Activated CD4-positive, alpha-beta T cell treated with anti-CD3 and anti-CD28 coated beads for 4 hours (primary cell): ENCODE data around the gene ARL5A.
A peak's percentile ranks its signal among the peaks of the same experiment; 100 is the strongest.
"Not testable (repeated sequence)": the region's sequence is repeated elsewhere in the genome, so short reads cannot be mapped to it uniquely, and the experiment has no call there.

ENCODE experiments used
- DNase-seq, 2 donors: peaks; one replicate each; pipeline ENCODE4 v3.0.0-alpha.2; 2020

ARL5A gene, protein sequence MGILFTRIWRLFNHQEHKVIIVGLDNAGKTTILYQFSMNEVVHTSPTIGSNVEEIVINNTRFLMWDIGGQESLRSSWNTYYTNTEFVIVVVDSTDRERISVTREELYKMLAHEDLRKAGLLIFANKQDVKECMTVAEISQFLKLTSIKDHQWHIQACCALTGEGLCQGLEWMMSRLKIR

DNA sequence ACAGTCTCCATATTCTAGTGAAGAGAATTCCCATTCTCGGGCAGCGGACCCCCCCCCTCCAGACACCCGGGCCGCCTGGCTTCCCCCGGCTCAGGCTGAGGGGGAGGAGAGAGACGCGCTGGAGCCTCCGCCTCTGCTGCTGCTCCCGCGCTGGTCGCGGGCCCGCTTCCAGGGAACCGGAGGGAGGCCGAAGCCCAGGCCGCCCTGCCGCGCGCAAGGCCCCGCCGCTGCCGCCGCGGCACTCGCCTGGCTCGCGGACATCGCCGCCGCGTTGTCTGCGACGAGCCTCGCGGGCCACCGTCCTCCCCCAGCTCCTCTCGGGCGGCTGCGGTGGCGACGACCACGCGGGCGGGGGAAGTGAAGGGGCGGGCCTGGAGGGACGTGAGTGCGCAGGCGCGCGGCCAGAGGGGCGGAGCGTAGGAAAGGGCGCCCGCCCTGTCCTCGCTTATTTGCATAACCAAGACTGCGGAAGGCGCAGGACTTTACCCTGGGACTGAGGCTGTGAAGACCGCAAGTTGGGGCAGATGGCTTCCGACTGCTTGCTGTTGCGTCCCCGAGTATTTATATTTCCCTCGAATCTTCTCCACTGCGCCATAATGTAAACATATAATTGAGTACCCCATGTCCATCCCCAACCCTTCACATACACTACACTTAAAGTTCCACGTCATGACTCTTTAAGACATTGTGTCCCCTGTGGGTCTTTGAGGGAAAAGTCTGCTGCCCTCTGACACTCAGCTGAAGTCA, at the start of gene ARL5A:
Gene ARL5A, minus strand, starts transcription at position 279 of the 747 bp plus-strand sequence. Its CDS starts 245 bp downstream, at position 34.
- peak; percentile 93 for DNase-seq

DNA sequence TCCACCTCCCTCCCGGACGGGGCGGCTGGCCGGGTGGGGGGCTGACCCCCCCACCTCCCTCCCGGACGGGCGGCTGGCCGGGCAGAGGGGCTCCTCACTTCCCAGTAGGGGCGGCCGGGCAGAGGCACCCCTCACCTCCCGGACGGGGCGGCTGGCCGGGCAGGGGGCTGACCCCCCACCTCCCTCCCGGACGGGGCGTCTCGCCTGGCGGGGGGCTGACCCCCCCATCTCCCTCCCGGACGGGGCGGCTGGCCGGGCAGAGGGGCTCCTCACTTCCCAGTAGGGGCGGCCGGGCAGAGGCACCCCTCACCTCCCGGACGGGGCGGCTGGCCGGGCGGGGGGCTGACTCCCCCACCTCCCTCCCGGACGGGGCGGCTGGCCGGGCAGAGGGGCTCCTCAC, 47.4 kb upstream of the ARL5A start:
- not testable (repeated sequence) for DNase-seq

DNA sequence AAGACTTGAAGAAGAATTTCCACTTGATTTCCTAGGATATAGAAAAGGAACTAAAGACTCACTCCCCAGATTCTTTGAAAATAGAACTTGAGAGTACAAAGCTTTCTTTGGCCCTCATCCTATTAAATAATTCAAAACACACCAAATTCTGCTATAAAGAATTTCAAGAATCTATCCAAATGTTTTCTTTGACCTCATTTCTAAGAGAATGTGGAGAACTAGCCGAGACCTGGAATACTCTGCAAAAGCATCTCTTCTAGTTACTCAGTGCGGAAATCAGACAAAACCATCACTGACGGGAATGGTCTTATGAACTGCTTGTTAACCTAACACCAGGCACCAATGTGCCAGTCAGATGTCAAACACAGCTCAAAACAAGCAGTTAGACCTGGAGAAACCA, 44.2 kb upstream of the ARL5A start:
- no peak for DNase-seq

DNA sequence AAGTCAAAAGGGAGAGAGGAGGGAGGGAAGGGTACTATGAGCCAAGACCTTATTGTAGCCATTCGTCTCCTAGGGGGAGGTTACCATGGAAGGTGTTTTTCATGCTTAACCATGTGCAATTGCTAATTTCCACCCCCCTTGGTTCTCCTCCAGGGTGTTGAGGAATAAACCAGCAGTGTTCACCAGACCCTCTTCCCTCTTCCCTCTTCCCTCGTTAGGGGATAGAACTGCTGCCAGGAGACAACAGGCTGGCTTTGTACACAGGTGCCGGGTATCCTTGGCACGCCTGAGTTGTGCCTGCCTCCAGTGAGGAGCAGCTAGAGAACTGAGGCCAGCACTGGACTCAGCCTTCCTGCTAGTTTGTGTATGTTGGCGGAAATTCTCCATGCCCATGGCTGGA, 41.1 kb upstream of the ARL5A start:
- no peak for DNase-seq

DNA sequence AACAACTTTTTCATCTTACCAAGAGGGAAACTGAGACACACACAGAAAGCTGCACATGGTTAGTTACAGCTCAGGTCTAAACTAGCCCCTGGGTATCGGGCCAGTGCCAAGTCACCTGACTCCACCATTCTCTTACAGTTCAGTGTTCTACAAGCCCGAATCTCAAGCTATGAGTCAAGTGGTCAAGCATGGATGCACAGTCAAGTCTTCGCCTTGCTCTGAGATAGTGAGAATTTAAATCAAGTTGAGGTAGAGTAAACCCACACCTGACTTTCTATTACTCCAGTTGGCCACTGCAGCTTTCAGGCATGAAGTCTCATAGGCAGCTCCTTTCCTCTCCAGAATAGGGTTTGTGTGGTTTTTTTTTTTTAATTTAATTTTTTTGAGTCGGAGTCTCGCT, 34.5 kb upstream of the ARL5A start:
- no peak for DNase-seq

DNA sequence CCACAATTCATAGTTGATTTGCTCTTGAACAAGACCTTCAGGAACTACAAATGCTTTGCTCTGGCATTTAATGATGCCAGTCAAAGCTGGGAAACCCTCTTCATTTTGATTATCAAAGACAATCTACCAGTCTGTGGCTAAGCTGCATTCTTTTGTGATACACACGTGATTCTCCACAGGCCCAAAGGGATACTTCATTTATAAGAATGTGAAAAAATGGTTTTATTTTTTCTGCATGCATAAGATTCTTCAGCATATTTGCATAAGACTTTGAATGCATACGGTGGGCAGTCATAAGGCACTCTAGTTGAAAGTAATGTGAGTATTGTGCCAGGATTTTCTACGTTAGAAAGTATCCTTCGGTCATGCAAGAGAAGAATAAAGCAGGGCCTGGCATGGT, 33.0 kb upstream of the ARL5A start:
- DNase-seq: no peak

DNA sequence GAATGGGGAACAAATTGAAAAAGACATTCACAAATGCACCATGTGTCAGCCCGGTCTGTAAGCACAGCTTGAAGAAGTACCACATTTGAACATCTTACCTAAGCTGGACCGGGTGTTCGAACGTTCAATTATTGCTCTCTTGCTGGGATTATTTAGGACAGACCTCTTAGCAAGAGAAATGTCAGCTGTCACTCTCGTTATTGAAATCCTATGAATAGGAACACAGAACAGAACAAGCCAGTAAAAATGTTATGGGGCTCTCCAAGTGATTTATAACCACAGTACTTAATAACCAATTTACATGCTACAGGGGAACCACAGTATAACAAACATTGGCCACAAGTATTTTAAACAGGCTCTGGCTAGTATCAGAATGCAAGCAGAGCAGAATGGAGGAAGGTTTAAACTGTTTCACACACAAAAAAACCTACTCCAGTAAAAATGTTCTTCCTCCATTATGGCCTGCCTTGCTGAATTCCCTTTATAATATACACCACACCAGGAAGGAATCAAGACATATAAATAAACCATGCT, 32.5 kb upstream of the ARL5A start:
- no peak for DNase-seq

DNA sequence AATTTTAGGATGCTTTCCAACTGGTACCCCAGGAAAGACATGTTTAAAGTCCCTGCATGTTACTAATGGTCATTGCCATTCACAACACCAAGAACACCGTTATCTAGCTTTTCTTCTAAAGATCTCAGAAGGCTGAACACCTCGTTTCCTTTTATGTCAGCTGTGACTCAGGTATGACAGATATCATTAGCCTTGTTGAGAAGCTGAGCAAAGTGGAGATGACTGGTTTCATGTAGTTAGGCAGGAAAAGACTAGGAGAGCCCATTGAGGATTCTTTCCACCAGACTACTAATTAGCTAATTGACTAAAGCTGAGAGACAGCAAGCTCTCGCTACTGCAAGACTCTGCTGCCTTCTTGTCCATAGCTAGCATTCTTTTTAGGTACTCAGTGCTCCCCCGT, 32.0 kb upstream of the ARL5A start:
- DNase-seq: no peak

DNA sequence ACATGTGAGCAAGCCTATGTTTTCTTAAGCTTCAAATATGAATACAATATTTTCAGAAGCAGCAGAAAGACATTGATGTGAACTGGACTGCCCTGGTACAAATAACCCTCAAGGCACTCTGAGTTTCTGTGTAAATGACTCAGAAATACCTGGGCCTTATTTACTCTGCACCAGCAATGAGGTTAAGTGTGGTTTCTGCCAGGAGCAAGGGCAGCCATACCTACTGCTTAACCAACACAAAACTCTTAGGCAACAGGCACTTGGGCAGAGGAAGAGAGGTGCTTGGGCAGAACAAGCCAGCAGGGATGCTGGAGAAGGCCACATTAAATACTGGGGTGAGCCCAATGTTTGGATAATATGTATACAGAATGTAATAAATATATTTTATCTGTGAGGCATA, 29.4 kb upstream of the ARL5A start:
- DNase-seq: no peak

DNA sequence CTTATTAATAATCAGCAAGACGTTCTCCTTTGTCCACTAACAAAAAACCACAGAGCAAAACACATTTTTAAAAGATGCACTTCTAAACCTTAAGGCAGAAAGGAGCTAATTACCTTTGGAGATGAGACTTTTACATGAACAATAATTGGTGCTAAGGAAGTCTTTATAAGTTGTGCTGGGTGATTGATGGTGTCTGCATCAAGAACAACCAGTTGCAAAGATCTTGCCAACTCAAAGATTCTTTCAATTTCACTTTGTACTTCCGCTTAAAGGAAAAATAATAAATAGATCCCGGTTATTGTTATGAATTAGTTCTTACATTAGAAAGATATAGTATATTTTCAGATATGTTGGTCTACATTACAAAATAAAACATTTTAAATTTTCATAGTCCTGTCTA, 26.9 kb upstream of the ARL5A start:
- DNase-seq: no peak

DNA sequence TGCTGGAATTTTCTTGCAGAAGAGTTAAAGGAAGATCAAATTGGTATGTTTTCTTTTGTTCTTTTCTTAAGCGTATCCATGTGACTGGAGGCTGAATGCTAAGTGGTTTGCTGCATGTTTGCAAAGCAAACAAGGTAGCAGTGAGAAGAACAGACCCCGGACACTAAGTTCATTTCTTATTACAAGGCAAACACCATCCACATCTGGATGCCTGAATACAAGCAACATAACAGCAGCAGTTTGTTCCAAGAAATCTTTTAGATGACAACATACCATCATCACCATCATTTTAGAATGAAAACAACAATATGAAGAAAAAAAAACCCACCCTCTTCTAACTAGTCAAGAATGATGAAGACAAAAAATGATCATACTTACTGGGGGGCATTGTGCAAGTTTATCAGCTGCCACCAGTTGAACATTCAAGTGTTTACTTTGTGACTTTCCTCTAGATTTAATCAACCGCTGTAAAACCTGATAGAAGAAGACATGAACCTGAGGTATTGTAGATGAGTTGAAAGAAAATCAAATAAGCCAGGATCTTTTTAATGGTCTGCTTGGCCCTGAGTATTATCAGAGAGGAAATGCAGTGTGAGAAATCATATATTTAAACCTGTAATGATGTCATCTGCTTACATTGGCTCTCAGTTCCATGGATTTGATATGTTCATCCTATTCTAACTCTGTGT, 25.0 kb upstream of the ARL5A start:
- DNase-seq: no peak

DNA sequence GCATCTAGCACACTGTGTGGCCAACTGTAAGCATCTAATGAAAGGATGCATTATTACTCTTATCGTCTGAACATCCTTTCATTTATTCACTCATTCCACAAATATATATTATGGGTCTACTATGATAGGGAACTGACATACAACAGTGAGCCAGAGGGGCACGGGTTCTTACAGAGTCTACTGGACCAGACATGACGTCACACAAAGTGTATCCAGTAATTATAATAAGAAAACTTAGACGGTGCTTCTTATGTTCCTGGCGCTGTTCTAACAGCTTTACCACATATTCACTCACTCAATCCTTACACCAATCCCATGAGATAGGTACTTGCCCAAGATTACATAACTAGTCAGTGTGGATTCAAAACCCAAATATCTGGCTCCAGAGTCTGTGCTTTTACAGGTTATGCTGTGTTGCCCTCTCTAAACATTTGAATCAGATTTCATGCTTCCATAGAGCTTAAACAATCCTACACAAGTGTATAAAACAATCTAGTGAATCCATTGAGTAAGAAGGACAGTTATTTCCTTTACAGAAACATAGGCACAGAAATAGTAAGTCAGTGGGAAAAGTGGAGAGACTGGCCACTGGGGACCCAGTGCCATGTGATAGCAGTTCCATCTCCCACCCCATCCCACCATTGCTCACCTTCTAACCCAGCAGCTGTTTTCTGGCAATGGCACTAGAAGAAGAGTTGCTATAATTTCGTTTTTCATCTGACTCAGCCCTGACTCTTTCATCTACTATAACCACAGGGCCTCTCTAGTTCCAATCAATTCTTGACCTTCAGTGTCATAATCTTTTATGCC, 24.2 kb upstream of the ARL5A start:
- no peak for DNase-seq

DNA sequence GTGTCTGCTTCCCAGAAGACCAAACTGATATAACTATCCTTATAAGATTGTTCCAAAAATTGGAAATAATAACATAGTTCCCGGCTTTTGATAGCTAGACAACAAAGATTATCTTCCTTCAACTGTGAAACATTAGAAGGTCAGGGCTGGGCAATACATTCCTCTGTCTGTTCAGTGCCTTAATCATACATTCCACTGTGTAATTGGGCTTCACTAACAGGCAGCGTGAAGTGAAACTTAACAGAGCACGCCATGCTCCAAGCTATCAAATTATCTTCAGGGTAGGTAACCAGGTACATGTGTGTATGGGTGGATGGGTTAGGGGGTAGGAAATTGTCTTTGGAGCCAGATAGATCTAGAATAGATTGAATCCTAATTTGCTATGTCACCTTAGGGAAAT, 23.5 kb upstream of the ARL5A start:
- no peak for DNase-seq

DNA sequence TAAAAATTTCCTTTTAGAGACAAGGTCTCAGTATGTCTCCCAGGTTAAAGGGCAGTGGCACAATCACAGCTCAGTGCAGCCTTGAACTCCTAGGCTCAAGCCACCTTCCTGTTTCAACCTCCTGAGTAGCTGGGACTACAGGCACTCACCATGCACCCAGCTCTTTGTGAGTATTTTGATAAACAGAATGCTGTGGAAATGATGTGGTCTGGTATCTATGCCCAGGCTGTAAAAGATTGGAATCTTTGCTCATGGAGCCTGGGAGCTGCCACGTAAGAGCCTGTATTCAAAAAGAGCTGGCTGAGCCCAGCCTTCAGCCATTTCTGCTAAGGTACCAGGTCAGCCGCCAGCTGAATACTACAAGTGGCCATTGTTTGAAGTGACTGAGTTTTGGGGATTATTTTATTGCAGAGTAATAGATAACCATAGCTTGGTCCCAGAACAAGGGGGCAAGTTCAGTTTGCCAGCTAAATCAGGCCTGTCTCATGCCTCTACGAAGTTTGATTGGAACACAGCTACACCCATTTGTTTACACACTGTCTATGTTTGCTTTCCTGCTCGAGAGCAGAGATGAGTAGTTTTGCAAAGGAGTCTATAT, 21.3 kb upstream of the ARL5A start:
- no peak for DNase-seq

DNA sequence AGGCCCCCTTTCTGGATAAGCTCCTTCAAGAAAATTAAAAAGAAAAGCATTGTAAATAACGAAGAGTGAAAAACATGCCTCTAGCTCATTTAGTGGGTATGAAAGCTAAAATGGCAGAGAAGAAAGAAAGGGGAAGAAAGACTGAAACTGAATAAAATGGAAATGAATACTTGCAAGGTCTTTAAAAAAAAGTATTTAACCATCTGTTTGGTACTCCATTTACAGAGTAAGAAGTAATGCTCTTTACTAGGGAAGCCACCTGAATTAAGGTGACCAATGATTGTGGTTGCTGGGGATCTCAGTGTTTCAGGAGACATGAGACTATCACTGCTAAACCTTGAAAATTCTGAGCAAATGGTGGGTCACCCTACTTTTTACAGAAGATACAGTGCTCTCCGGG, 17.7 kb upstream of the ARL5A start:
- DNase-seq: no peak

DNA sequence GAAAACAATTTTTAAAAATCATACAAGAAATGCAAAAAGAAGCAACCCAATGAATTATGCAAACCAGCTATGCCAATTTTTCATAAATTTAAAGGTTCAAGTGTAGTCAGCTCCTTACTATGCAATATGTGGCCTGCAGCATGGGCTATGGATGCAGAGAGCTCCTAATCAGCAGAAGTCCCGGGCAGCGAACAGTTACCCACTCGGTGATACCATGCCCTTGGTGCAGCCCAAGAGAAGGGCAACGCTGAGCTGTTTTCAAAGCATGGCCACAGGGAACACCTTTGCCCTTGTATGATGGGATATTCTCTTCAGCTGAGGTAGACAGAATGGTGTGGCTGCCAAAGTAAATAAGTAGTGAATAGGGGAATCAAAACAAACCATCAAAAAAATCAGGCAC, 17.3 kb upstream of the ARL5A start:
- DNase-seq: no peak

DNA sequence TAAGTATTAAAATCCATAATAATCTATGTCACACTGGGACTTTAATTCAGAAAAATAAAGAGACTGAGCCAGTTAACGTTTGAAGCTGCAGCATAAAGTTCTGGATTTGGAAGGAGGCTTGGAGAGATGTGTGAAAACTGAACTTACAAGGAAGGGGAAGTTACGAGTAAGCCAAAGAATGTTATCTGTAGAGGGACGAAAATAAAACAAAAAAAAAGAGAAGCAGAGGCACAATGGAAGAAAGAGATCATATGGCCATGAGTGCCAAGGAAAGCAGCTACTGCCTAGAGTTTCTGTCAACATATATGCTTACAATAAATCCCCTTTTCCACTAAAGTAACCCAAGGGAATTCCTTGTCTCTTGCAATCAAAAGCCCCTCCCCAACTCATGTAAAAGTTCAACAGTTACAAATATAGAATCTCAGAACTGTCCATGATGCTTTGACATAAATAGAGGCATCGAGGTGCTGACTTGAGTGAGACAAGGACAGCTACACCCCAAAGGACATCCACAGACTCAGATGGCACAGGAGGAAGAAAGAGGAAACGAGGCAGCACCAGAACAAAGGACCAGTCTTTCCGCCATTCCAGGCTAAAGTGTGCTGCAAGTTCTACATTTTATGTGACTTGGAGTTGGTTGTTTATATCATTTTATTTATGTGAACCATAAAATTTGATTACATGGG, 16.1 kb upstream of the ARL5A start:
- no peak for DNase-seq

DNA sequence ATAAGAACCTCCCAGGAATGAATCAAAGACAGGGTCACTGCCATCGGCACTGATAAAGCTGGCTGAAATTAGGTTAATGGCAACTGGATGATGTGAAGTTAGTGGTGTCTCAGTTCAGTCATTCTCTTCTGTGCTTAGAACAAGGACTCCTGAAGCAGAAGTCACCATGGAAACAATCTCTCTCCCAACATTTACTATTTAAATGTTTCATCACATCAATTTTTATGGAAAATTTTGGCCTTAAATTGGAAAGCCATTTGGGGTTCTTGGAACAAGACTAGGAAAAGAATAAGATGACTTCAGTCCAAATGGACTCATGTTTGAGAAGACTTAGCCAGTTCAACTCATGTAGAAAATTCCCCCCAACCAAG, 15.5 kb upstream of the ARL5A start:
- DNase-seq: no peak

DNA sequence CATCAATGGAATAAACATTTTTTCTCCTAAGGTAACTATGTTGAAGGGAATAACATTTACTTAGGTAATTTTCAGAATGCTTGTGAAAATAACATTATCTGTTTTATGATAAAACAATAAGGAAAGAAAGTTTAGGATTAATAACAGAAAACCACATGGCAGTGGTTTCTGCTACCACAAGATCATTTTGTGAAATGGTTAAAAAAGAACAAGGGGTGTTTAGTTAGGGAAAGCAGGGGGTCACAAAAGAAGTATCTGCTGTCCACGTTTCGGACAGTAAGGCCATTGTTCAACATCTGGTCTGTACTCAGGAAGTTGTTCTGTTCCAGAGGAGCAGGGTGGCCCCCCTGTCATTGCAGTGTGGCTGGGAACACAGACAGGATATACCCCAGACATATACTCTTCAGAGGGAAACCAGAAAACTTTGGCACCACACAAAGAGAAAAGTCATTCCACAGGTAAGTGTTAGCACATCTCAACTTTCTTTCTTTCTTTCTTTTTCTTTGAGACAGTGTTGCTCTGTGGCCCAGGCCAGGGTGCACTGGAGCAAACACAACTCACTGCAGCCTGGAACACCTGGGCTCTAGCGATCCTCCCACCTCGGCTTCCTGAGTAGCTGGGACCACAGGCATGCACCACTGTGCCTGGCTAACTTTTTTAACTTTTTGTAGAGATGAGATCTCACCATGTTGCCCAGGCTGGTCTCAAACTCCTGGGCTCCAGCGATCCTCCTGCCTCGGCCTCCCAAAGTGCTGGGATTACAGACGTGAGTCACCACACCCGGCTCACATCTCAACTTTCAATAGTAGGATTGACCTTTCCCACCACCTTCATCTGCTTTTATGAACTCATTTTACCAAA, 14.8 kb upstream of the ARL5A start:
- no peak for DNase-seq

DNA sequence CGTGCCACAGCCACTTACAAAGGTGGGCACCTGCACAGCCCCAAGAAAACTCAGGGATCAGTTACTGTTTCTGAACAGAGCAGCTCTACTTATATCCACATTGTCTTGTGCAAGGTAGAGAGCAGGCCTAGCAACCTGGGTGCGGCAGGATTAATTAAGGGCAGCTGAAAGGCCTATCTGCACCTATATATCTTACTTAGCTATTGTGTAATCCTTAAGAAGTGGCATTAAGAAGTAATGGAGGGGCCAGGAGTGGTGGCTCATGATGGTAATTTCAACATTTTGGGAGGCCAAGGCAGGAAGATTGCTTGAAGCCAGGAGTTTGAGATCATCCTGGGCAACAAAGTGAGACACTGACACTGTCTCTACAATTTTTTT, 12.8 kb upstream of the ARL5A start:
- no peak for DNase-seq
